Coronary artery (tissue), 2 donors: Measurements from ENCODE around the gene NSRP1.
"Not testable (repeated sequence)": the region's sequence is repeated elsewhere in the genome, so short reads cannot be mapped to it uniquely, and the experiment has no call there.

ENCODE experiments used
- DNase-seq: peaks from one replicate; pipeline ENCODE4 v3.0.0-alpha.2; 2017; ENCODE audit warnings: low spot score
- H3K27ac ChIP-seq, 2 donors: fragments of 200-600 bp; sonication (generic); one replicate each; pipeline ENCODE4 v1.5.1; 2016 to 2019
- H3K4me3 ChIP-seq: fragments of 200-600 bp; sonication (generic); 2 replicates; pipeline ENCODE4 v1.5.1; 2016; ENCODE audit warnings: mild to moderate bottlenecking, moderate library complexity
- CTCF ChIP-seq: fragments of 200-600 bp; sonication (generic); IDR thresholded peaks from one replicate; pipeline ENCODE4 v1.5.1; 2019; ENCODE audit warnings: antibody characterized with exemption

NSRP1 gene

GRCh38 chr17:30124273-30124796, 7.7 kb downstream of the NSRP1 start:
- H3K4me3 ChIP-seq: no peak overlapping the region
- no peak for DNase-seq
- H3K27ac ChIP-seq: no peak overlapping the region
- TF ChIP-seq CTCF: no peak

DNA sequence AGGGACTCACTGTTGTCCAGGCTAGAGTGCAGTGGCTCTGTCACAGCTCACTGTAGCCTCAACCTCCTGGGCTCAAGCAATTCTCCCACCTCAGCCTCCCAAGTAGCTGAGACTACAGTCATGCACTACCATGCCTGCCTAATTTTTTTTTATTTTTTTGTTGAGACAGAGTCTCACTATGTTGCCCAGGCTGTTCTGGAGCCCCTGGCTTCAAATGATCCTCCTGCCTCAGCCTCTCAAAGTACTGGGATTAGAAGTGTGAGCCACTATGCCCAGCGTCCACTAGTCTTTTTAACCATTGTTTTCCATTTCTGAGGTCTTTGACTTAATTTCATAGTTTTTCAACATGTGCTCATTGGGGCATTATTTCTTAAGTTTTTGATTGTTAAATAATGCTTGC, 13.5 kb downstream of the NSRP1 start:
- no peak overlapping the region for H3K4me3 ChIP-seq
- no peak for TF ChIP-seq CTCF
- no peak for DNase-seq
- no peak overlapping the region for H3K27ac ChIP-seq

GRCh38 chr17:30132615-30133014, 16.0 kb downstream of the NSRP1 start:
- H3K27ac ChIP-seq: no peak overlapping the region
- no peak overlapping the region for H3K4me3 ChIP-seq
- TF ChIP-seq CTCF: no peak
- no peak for DNase-seq

DNA sequence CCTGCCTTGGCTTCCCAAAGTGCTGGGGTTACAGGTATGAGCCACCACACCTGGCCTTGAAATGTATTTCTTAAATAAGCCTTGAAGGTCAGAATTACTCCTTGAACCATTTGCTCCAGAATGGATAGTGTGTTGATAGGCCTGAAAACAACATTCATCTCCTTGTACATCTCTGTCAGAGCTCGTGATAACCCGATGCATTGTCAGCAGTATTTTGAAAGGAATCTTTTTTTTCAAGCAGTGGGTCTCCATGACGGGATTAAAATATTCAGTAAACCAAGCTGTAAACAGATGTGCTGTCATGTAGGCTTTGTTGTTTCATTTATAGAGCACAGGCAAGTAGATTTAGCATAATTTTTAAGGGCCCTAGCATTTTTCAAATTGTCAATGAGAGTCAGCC, 16.6 kb downstream of the NSRP1 start:
- DNase-seq: no peak
- TF ChIP-seq CTCF: no peak
- no peak overlapping the region for H3K27ac ChIP-seq
- no peak overlapping the region for H3K4me3 ChIP-seq

DNA sequence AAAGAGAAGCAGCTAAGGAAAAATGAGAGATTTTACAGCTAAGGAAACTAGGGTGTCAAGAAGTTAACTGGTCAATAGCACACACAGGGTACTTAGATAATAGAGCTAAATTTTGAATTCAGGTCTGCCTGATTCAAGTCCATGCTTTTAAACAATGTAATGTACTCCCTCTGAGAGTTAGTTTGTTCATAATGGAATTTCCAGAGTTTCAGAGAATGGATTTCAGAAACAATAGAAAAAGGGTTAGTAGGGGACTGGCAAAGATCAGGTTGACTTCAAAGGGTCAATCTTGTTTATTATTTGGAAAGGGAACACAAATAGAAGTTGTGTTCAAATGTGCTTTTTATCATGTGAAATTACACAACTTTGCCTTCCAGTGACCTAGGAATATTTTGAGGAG, 17.9 kb downstream of the NSRP1 start:
- no peak overlapping the region for H3K4me3 ChIP-seq
- no peak for DNase-seq
- H3K27ac ChIP-seq: no peak overlapping the region
- TF ChIP-seq CTCF: no peak

GRCh38 chr17:30137158-30137557, 20.5 kb downstream of the NSRP1 start:
- H3K27ac ChIP-seq: no peak overlapping the region
- no peak overlapping the region for H3K4me3 ChIP-seq
- DNase-seq: no peak
- TF ChIP-seq CTCF: no peak

DNA sequence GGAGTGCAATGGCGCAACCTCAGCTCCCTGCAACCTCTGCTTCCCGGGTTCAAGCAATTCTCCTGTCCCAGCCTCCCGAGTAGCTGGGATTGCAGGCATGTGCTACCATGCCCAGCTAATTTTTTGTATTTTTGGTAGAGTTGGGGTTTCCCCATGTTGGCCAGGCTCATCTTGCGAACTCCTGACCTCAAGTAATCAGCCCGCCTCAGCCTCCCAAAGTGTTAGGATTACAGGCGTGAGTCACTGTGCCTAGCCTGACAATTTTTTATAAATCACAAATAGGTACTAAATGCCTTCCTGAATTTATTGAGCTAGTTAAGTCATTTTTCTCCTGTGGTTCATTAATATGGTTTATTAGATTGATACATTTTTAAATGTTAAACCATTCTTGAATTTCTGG, 31.2 kb downstream of the NSRP1 start:
- not testable (repeated sequence) for DNase-seq, H3K4me3 ChIP-seq, H3K27ac ChIP-seq

- no peak overlapping the region for H3K27ac ChIP-seq
- no peak for TF ChIP-seq CTCF
- DNase-seq: no peak
- no peak overlapping the region for H3K4me3 ChIP-seq
These were observed 31.8 kb downstream of the NSRP1 start for GRCh38 chr17:30148376-30148775.
